Measurements from ENCODE around the gene PROSER2. TPM values are rescaled to one million over a fixed set of nuclear protein-coding genes. Genes with fewer than 3 reads are reported as not detected.

The PROSER2 gene
- total and polyA plus RNA-seq, 2 of the 13 experiments (the other 11 are each of a cell fraction or from before 2014, with no cell fraction given) = 6.9 to 7.7 TPM

- ChIA-PET POLR2A (interaction anchor here (1.0 kb wide), 1 partner anchor 18 kb away, joined by 4 read pairs; no protein-coding TSS in a partner anchor), CTCF (ENCODE audit: low intra/inter-chr PET ratio, low total read pairs) (no interaction called here)
- ATAC-seq (no peak), FAIRE-seq (no peak), DNase-seq (ENCODE audit: low spot score) (no peak)
- Histone ChIP-seq H3K36me3 (replicated peaks in 1 of 2; ENCODE audit: control insufficient read depth in 1 of 2, insufficient read depth in 2 of 2, low read length in 2 of 2) (no peaks in the 10 kb centered on the region), H3K9ac (ENCODE audit: insufficient read depth, low read depth, low read length) (no peak overlapping the region), H3K79me2 (ENCODE audit: insufficient read depth, low read length) (no peaks in the 10 kb centered on the region), H4K20me1 (ENCODE audit: insufficient read depth, low read length) (no peaks in the 10 kb centered on the region), H2AFZ (ENCODE audit: low read length) (no peak overlapping the region), H3K4me1 (ENCODE audit: insufficient read depth, low read length) (peaks cover 22% of the 10 kb centered on the region), H3K4me2 (ENCODE audit: low read depth, low read length) (no peak overlapping the region), H3K27me3 (ENCODE audit: control insufficient read depth in 1 of 2, insufficient read depth in 2 of 2, low read length in 2 of 2) (no peaks in the 10 kb centered on the region), H3K9me3 (ENCODE audit: low read length) (no peaks in the 10 kb centered on the region), H3K27ac (ENCODE audit: extremely low read length, insufficient read depth, low read length) (no peak overlapping the region), H3K4me3 (replicated peaks in 1 of 3; ENCODE audit: insufficient read depth in 1 of 3, low read depth in 2 of 3, low read length in 3 of 3) (no peak overlapping the region)
- intact Hi-C loops (cut with micrococcal nuclease; ENCODE audit: unreplicated experiment) = no loop called here
- WGBS (ENCODE audit: low lambda C conversion rate) = 77% methylated on average over 10 of the region's 22 CpGs
- in situ Hi-C loops (cut with HindIII; ENCODE audit: extremely low pct_ligation_motif_present, low pct_unique_long_range_greater_than_20kb) = no loop called here
- TF ChIP-seq REXO4 (CRISPR knock-in tag; IDR thresholded peaks at IDR 0.05; ENCODE audit: borderline replicate concordance) (no peak), TGIF2 (CRISPR knock-in tag; IDR thresholded peaks at IDR 0.05) (no peak), ZSCAN12 (CRISPR knock-in tag; IDR thresholded peaks at IDR 0.05) (no peak), ARHGAP35 (CRISPR knock-in tag; IDR thresholded peaks at IDR 0.05; ENCODE audit: borderline replicate concordance) (no peak), ZNF251 (CRISPR knock-in tag; IDR thresholded peaks at IDR 0.05) (no peak)
- TF ChIP-seq, protein P1, sequence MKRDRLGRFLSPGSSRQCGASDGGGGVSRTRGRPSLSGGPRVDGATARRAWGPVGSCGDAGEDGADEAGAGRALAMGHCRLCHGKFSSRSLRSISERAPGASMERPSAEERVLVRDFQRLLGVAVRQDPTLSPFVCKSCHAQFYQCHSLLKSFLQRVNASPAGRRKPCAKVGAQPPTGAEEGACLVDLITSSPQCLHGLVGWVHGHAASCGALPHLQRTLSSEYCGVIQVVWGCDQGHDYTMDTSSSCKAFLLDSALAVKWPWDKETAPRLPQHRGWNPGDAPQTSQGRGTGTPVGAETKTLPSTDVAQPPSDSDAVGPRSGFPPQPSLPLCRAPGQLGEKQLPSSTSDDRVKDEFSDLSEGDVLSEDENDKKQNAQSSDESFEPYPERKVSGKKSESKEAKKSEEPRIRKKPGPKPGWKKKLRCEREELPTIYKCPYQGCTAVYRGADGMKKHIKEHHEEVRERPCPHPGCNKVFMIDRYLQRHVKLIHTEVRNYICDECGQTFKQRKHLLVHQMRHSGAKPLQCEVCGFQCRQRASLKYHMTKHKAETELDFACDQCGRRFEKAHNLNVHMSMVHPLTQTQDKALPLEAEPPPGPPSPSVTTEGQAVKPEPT (CRISPR knock-in tag; IDR thresholded peaks at IDR 0.05; ENCODE audit: low read depth) = no peak
- BruUV-seq (replicated peaks) = no TSS peak
Measured at GRCh38 chr10:11893749-11894278, 70.7 kb downstream of the PROSER2 start.

Measured in HepG2 (cell line).